Midbrain (tissue), 1 donor: ENCODE data around the gene MOCS3.
"Not testable (repeated sequence)": the region's sequence is repeated elsewhere in the genome, so short reads cannot be mapped to it uniquely, and the experiment has no call there.

Source experiments
- DNase-seq: peaks from one replicate; lab custom pipeline; 2025; lab: John Stamatoyannopoulos, UW

MOCS3 gene

GRCh38 chr20:50932016-50932485 lies 26.6 kb upstream of the MOCS3 start:
- no peak for DNase-seq

- DNase-seq = no peak
Observed at GRCh38 chr20:50932691-50933280, 25.8 kb upstream of the MOCS3 start.

GRCh38 chr20:50933589-50933988 lies 25.0 kb upstream of the MOCS3 start:
- DNase-seq = no peak

GRCh38 chr20:50943069-50943468 lies 15.5 kb upstream of the MOCS3 start:
- no peak for DNase-seq

GRCh38 chr20:50948132-50948785 lies 10.4 kb upstream of the MOCS3 start:
- DNase-seq = no peak

GRCh38 chr20:50953196-50953595 lies 5.4 kb upstream of the MOCS3 start:
- DNase-seq = no peak

GRCh38 chr20:50953821-50954220 lies 4.8 kb upstream of the MOCS3 start:
- DNase-seq = no peak

- DNase-seq = no peak
Observed at GRCh38 chr20:50957276-50957675, 1.3 kb upstream of the MOCS3 start.

GRCh38 chr20:50957798-50958614 lies 612 bp upstream of the MOCS3 start, which contains the start of gene DPM1:
Gene DPM1 (minus strand): TSS chr20:50958532. CDS start chr20:50958523, 9 bp downstream.
- peak; percentile 97 for DNase-seq

- DNase-seq = no peak
Observed at GRCh38 chr20:50959543-50960126, 1.0 kb downstream of the MOCS3 start.

GRCh38 chr20:50967586-50967985 lies 9.0 kb downstream of the MOCS3 start:
- no peak for DNase-seq

GRCh38 chr20:50968289-50968688 lies 9.7 kb downstream of the MOCS3 start:
- DNase-seq = no peak

- DNase-seq = no peak
Observed at GRCh38 chr20:50969435-50969834, 10.8 kb downstream of the MOCS3 start.

GRCh38 chr20:50969912-50970311 lies 11.3 kb downstream of the MOCS3 start:
- DNase-seq = no peak

GRCh38 chr20:50975701-50976330 lies 17.2 kb downstream of the MOCS3 start:
- DNase-seq = no peak

- DNase-seq = no peak
Observed at GRCh38 chr20:50977066-50978021, 18.7 kb downstream of the MOCS3 start.

GRCh38 chr20:50978533-50978932 lies 19.9 kb downstream of the MOCS3 start:
- DNase-seq = not testable (repeated sequence)

- no peak for DNase-seq
Observed at GRCh38 chr20:50980071-50980681, 21.6 kb downstream of the MOCS3 start.

GRCh38 chr20:50980851-50981713 lies 22.5 kb downstream of the MOCS3 start:
- DNase-seq = peak; percentile 38

- no peak for DNase-seq
Observed at GRCh38 chr20:50981714-50982048, 23.1 kb downstream of the MOCS3 start.
